HUES6 (cell line): Measurements from ENCODE around the gene DNAJA3.

Source experiments
- H3K27ac ChIP-seq: 2 replicates; pipeline ENCODE4 v1.7.0; 2013; ENCODE audit warnings: low read depth, mild to moderate bottlenecking, low read length, inconsistent platforms
- H3K27me3 ChIP-seq: 2 replicates; pipeline ENCODE4 v1.6.1; 2013; ENCODE audit warnings: low read length; ENCODE audit not compliant: control insufficient read depth, insufficient read depth
- H3K36me3 ChIP-seq: 2 replicates; pipeline ENCODE4 v1.6.1; 2013; ENCODE audit warnings: low read length; ENCODE audit not compliant: control insufficient read depth, insufficient read depth
- H3K4me1 ChIP-seq: 2 replicates; pipeline ENCODE4 v1.6.1; 2013; ENCODE audit warnings: low read length; ENCODE audit not compliant: control insufficient read depth, insufficient read depth
- H3K4me3 ChIP-seq: 2 replicates; pipeline ENCODE4 v1.5.1; 2013; ENCODE audit warnings: low read depth, low read length
- H3K9ac ChIP-seq: one replicate; pipeline ENCODE4 v1.6.1; 2013; ENCODE audit warnings: mild to moderate bottlenecking, low read length
- H3K9me3 ChIP-seq: 2 replicates; pipeline ENCODE4 v1.6.1; 2013; ENCODE audit warnings: low read depth, low read length; ENCODE audit not compliant: control insufficient read depth, insufficient read depth

DNAJA3 gene

GRCh38 chr16:4443271-4443670 is 17.6 kb downstream of the DNAJA3 start:
- H3K27me3 ChIP-seq, result no peaks in the 10 kb centered on the region
- H3K27ac ChIP-seq, result no peak overlapping the region
- no peaks in the 10 kb centered on the region for H3K9me3 ChIP-seq
- no peak overlapping the region for H3K9ac ChIP-seq
- H3K4me3 ChIP-seq, result no peak overlapping the region
- peaks cover 92% of the 10 kb centered on the region for H3K36me3 ChIP-seq
- H3K4me1 ChIP-seq, result no peaks in the 10 kb centered on the region

- Histone ChIP-seq H3K4me3 (no peak overlapping the region), H3K27me3 (no peaks in the 10 kb centered on the region), H3K9ac (no peak overlapping the region), H3K9me3 (no peaks in the 10 kb centered on the region), H3K36me3 (peaks cover 92% of the 10 kb centered on the region), H3K4me1 (no peaks in the 10 kb centered on the region), H3K27ac (no peak overlapping the region)
These were observed 18.3 kb downstream of the DNAJA3 start for GRCh38 chr16:4443986-4444385.

GRCh38 chr16:4450430-4450829 is 24.8 kb downstream of the DNAJA3 start:
- no peak overlapping the region for H3K4me3 ChIP-seq
- peaks cover 85% of the 10 kb centered on the region for H3K36me3 ChIP-seq
- H3K27ac ChIP-seq, result no peak overlapping the region
- H3K27me3 ChIP-seq, result no peaks in the 10 kb centered on the region
- no peaks in the 10 kb centered on the region for H3K9me3 ChIP-seq
- no peaks in the 10 kb centered on the region for H3K4me1 ChIP-seq
- no peak overlapping the region for H3K9ac ChIP-seq

- H3K9ac ChIP-seq, result no peak overlapping the region
- no peaks in the 10 kb centered on the region for H3K27me3 ChIP-seq
- H3K36me3 ChIP-seq, result peaks cover 86% of the 10 kb centered on the region
- H3K4me1 ChIP-seq, result no peaks in the 10 kb centered on the region
- H3K4me3 ChIP-seq, result no peak overlapping the region
- H3K27ac ChIP-seq, result no peak overlapping the region
- H3K9me3 ChIP-seq, result no peaks in the 10 kb centered on the region
These were observed 25.4 kb downstream of the DNAJA3 start for GRCh38 chr16:4450931-4451519.

- H3K27ac ChIP-seq, result no peak overlapping the region
- H3K9me3 ChIP-seq, result no peaks in the 10 kb centered on the region
- H3K36me3 ChIP-seq, result peaks cover 85% of the 10 kb centered on the region
- no peak overlapping the region for H3K9ac ChIP-seq
- H3K4me3 ChIP-seq, result no peak overlapping the region
- no peaks in the 10 kb centered on the region for H3K4me1 ChIP-seq
- H3K27me3 ChIP-seq, result no peaks in the 10 kb centered on the region
These were observed 27.0 kb downstream of the DNAJA3 start for GRCh38 chr16:4452674-4453073.

- no peak overlapping the region for H3K9ac ChIP-seq
- peaks cover 78% of the 10 kb centered on the region for H3K36me3 ChIP-seq
- no peak overlapping the region for H3K4me3 ChIP-seq
- H3K27me3 ChIP-seq, result no peaks in the 10 kb centered on the region
- H3K4me1 ChIP-seq, result no peaks in the 10 kb centered on the region
- H3K9me3 ChIP-seq, result no peaks in the 10 kb centered on the region
- no peak overlapping the region for H3K27ac ChIP-seq
These were observed 29.0 kb downstream of the DNAJA3 start for GRCh38 chr16:4454623-4455022.

- Histone ChIP-seq H3K4me3 (no peak overlapping the region), H3K27me3 (no peaks in the 10 kb centered on the region), H3K4me1 (no peaks in the 10 kb centered on the region), H3K9ac (no peak overlapping the region), H3K36me3 (peaks cover 73% of the 10 kb centered on the region), H3K9me3 (no peaks in the 10 kb centered on the region), H3K27ac (no peak overlapping the region)
These were observed 29.4 kb downstream of the DNAJA3 start for GRCh38 chr16:4455081-4455480.

- H3K4me1 ChIP-seq, result peaks cover 2% of the 10 kb centered on the region; the same call in 1 of the 2 replicates
- H3K27ac ChIP-seq, result no peak overlapping the region
- H3K9ac ChIP-seq, result no peak overlapping the region
- peaks cover 65% of the 10 kb centered on the region for H3K36me3 ChIP-seq
- no peaks in the 10 kb centered on the region for H3K27me3 ChIP-seq
- no peaks in the 10 kb centered on the region for H3K9me3 ChIP-seq
- H3K4me3 ChIP-seq, result no peak overlapping the region
These were observed 30.3 kb downstream of the DNAJA3 start for GRCh38 chr16:4455951-4456350.

- Histone ChIP-seq H3K9me3 (no peaks in the 10 kb centered on the region), H3K4me1 (peaks cover 10% of the 10 kb centered on the region), H3K4me3 (no peak overlapping the region), H3K9ac (no peak overlapping the region), H3K27me3 (no peaks in the 10 kb centered on the region), H3K36me3 (peaks cover 56% of the 10 kb centered on the region), H3K27ac (no peak overlapping the region)
These were observed 35.2 kb downstream of the DNAJA3 start for GRCh38 chr16:4460936-4461249.

- H3K27ac ChIP-seq, result peak overlapping the region; percentile 13; the same call in 1 of the 2 replicates
- H3K27me3 ChIP-seq, result no peaks in the 10 kb centered on the region
- H3K9ac ChIP-seq, result no peak overlapping the region
- H3K36me3 ChIP-seq, result peaks cover 56% of the 10 kb centered on the region
- peaks cover 10% of the 10 kb centered on the region for H3K4me1 ChIP-seq
- H3K9me3 ChIP-seq, result no peaks in the 10 kb centered on the region
- no peak overlapping the region for H3K4me3 ChIP-seq
These were observed 35.8 kb downstream of the DNAJA3 start for GRCh38 chr16:4461250-4462085.

- Histone ChIP-seq H3K9ac (no peak overlapping the region), H3K27me3 (no peaks in the 10 kb centered on the region), H3K4me3 (no peak overlapping the region), H3K27ac (no peak overlapping the region), H3K36me3 (peaks cover 57% of the 10 kb centered on the region), H3K4me1 (peaks cover 10% of the 10 kb centered on the region), H3K9me3 (no peaks in the 10 kb centered on the region)
These were observed 38.0 kb downstream of the DNAJA3 start for GRCh38 chr16:4463522-4464163.
